HG03460 (cell line): Measurements from ENCODE around the gene XXYLT1.
A peak's percentile ranks its signal among the peaks of the same experiment; 100 is the strongest.
"Not testable (repeated sequence)": the region's sequence is repeated elsewhere in the genome, so short reads cannot be mapped to it uniquely, and the experiment has no call there.

Source experiments
- ATAC-seq: cut with Tn5 transposase; IDR thresholded peaks from one replicate; pipeline ENCODE4 v1.9.1; 2021; ENCODE audit not compliant: unreplicated experiment

The XXYLT1 gene

DNA sequence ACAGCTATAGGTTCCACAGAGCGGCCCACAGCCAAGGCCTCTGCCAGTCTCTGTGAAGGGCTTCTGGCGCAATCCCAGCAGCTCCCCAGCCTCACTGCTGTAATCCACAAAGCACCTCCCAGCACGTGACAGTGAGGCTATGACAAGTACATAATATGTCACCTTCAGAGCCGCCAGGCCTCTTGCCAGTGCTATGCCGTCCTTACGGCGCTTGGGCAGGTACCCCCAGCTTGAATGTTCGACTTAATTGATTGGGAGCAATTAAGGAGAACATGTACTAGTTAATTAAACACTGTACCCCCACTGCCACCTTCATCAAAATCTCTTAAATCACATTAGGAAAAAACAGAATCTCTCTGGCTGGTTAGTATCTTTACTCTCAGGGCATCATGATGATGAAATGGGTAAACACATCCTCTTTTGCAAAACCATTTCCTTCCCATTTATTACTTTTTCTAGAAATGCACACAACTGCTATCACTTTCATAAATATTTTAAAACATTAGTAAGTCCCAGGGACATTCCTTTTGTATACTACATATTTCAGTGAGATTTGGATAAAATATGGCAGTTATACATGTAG is 169.9 kb downstream of the XXYLT1 start:
- ATAC-seq = peak; percentile 53

DNA sequence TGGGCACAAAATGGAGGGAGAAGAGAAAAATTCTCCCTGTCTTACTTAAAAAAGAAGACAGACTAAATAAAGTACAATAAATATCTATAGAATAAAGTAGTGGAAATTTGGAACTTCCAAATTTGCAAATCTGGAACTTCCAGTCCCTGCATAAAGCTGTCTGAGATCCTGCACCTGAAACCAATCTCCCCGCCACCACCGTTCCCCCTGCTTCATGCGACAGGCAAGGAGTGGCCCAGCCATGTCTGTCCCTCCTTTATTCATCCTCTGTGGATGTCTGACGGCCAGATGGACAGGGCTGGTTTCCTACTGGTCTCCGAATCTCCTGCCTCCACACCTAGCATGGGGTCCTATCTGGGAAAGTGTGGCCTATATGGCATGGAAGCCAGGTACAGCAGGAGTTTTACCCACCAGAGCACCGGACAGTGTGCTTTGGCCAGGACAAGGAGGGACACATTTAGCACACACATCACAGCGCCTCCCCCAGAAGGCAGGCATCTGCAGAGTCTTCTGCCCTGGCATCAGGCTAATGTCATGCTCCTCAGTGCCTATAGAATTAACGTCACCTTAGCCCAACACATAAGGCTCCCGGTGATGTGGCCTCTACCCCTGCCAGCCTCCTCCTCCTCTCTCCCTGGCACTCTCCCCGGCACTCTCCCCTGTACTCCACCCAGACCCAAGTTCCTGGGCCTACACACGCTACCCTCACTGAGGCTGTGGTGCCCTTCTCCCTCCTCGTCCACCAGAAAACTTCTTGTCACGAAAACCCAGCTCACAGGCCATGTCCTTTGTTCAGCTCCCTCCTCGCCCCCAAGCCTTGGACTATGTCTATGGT is 170.8 kb downstream of the XXYLT1 start:
- no peak for ATAC-seq

DNA sequence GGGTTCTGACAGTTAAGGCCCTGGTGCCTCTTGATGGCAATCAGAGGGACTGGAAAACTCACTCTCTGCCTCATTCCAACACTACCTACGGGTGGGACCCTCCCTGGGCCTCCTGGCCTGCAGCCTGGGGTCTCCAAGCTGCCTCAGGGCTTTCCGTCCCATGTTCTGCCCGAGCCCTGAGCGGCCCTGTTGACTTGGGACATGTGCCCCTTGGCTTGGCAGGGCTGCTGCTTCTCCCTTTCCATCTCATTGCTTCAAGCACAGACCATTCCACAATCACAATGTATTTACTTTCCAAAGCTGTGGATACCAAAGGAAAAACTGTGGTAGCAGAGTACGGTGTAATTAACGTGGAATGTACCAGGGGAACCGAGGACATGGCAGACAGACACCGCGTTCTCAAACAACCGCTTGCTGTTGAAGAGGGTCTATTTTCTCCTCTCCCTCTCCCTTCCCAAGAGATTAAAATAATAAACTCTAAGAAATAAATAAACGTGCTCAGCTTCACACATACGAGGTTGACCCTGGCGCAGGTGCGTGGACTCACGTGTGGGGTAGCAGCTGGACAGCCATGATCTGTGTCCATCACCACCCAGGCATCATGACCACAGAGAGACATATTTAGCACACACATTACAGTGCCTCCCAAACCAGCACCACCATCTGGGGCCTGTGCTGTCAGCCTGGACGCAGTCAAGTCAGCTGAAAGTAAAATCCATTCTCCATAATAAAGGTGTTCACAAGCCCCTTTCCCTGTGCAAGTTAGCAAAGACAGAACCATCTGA is 172.0 kb downstream of the XXYLT1 start:
- no peak for ATAC-seq

DNA sequence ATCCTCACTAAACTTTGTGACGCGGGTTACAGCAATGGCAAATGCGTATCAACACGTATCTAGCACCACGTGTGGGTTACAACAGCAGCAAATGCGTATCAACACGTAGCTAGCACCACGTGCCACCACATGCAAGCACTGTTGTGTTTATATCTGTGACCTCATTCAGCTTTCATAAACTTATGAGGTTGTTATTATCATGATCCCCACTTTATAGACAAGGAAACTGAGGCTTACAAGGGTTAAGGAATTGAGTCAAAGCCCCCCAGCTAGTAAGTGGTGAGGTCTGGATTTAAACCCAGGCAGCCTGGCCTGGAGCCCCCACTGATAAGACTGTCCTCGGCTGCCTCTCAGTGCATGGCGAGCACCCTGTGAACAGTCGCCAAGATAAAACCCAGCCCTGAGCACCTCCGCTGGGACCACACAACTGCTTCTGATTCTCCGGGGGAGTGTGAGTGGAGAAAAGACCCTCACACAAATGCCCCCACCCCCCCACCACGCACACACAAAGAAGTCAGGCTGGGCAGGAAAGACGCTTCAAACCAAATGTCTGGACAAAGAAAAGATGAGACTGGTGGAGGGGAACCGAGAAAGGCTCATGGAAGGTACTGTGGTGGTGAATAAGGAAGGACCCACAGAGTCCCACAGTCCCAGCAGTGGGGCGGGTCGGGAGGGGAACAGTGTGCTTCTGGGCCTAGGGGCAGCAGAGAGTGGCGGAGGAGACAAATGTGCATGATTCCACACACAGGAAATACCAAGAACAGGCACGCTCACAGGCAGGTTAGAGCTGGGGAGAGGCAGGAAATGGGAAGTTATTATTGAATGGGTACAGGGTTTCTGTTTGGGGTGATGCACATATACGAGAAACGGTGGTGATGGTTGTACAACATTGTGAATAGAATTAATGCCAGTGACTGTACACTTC is 173.4 kb downstream of the XXYLT1 start:
- no peak for ATAC-seq

DNA sequence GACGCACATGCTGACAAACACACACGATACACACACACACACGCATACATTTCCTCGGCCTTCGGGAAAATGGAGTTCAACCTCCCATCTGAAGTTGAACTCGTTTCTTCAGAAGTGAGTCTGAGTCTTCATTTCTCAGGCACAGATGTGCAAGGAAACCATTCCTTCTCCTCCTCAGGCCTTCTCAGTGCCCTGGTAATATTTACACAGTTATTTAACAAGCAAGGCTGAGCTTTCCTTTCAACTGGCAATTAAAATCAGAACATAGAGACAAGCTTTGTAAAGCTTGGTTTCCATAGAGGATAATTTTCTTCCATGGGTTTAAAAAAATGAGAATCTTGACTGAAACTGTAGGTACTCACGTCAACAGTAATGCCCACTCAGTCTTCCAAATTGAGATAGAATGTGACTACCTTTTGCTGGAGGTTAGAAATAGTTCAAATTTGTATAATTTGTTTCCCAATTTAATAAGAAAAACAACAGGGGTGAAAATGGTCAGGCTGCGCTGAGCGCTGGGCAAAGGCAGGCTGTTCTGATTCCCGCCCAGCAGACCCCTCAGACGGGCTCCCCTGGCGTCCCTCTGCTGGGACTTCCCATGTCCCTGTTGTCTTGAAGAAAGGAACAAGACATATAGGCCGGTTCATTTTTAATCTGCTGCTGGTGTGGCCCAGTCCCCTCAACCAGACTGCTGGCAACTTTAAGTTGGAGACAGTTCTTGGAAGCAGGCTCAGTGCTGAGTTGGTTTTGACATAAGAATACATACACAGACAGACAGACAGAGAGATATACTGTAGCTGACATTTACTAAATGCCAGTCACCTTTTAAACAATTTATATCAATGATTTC is 174.3 kb downstream of the XXYLT1 start:
- ATAC-seq = no peak

DNA sequence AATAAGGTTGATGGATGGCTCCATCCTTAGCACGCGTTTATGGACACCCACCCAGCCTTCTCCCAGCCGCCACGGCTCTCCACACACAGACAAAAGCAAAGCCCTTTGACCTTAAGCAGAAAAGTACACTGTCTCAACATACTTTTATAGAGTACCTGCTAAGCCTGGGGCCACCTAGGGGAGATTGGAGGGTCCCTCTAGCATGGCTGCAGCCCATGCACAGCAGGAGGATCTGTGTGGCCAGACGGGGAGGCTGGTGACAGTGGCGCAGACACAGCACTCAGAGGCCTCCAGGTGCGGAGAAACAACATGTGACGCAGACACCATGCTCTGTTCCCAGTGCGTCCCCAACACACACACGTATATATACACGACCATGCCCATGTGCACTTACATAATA is 174.9 kb downstream of the XXYLT1 start:
- no peak for ATAC-seq

DNA sequence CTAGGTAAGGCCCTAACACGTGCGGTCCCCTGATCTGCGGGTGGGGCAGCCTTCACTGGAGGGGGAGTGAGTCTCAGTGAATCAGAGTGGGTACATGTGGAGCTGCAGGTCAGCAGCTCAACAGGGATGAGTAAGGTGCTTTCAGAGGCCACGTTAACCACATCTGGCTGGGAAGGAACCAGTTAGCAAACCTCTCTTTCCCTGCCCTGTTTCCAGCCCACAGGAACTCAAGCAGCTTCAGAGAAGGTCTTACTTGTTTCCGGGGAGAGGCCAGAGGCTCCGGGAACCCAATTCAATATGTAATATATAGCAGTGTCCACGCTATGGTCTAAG is 175.3 kb downstream of the XXYLT1 start:
- ATAC-seq = no peak

DNA sequence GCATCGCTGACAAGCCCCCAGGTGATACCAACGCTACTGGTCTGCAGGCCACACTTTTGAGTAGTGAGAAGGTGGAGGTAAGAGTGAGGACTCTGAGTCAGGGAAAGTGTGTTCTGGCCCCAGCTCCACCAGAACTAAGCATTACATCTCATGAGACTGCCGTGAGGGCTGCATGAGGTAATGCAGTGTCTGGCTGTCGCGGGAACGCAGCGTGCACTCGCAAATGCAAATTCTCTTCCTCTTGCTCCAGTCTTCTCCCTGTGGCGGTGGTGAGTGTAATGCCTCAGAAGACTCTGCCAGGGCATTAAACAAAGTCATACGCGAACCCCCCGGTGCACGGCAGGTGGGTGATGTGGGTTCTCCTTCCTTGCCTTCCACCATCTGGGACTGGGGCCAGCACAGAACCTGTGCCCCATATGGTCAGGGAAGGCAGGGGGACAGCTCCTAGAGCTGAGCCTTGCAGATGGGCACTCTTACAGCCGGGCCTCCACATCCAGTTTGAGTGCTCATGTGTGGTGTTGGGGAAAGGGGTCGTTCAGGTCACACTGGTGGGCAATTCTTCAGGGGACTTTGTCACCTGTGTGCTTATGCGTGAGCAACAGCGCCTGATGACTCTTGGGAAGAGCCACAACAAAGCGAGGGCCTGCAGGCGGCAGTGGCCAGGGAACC is 175.8 kb downstream of the XXYLT1 start:
- peak; percentile 76 for ATAC-seq

DNA sequence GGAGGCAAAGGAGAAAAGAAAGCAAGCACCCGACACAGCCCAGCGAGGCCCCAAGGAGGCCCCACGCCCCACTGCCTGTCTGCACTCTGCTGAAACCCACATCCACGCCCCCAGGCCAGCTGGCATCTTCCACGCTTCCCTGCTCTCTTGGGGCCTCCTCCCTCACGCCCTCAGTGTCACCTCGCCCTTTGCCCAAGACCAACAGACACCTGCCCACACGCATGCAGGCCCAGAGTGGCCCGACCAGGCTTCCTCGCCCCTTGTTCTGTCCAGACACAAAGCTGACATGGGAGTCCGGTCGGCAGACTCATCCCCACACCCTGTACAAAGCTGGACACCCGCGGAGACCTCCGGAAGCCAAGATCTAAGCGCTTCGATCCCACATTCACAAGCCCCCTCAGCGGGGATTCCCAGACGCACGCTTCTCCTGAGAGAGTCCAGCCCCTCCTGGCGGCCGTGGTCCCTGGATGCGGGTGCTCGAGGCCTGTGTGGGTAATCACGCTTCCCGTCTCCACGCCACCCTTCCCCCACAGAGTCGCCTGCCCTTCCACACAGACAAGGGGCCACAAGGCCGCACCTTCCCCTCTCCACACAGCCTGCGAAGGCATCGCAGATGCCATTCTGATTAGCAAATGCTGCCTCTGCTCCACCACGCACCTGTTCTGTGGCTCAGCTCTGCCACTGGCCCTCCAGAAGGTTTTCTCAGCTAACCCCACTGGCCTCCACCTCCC is 176.6 kb downstream of the XXYLT1 start:
- peak; percentile 74 for ATAC-seq

DNA sequence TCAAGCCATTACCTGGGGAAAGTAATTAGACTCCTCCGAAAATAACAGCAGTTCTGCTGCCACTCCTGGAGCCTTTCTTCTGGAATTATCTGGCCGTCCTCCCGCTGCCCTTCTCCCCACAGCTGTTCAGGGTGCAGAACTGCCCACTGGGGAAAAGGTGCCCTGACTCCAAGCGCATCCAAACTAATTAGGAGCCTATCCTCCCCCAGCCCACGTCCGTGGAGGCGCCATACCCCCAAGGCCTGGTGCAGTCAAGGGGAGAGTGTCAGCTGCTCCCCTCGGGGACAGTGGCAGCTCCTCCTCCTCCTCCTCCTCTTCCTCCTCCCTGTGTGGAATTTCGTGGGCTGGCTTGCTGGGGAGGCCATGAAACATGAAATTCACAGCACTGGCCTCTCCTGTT is 177.2 kb downstream of the XXYLT1 start:
- no peak for ATAC-seq

DNA sequence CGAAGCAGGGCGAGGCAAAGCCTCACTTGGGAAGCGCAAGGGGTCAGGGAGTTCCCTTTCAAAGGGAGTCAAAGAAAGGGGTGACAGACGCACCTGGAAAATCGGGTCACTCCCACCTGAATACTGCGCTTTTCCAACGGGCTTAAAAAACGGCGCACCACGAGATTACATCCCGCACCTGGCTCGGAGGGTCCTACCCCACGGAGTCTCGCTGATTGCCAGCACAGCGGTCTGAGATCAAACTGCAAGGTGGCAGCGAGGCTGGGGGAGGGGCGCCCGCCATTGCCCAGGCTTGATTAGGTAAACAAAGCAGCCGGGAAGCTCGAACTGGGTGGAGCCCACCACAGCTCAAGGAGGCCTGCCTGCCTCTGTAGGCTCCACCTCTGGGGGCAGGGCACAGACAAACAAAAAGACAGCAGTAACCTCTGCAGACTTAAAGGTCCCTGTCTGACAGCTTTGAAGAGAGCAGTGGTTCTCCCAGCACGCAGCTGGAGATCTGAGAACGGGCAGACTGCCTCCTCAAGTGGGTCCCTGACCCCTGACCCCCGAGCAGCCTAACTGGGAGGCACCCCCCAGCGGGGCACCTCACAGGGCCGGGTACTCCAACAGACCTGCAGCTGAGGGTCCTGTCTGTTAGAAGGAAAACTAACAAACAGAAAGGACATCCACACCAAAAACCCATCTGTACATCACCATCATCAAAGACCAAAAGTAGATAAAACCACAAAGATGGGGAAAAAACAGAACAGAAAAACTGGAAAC is 182.9 kb downstream of the XXYLT1 start:
- ATAC-seq = not testable (repeated sequence)

DNA sequence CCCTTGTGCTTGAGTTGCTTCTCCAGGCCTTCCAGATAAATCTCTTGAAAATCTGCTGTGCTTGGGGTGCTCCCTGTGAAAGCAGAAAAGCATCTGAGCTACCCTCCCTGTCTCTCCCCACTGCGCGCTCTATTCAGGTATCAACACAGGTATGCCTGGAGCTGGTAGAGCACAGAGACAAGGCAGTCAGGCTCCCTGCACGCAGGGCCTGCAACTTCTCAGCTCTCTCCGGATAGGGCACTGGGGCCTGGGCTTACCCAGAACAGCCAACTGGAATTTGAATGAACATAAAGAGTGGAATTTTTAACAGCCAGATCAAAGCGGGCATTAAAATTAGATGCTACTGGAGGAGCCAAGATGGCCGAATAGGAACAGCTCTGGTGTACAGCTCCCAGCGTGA is 183.6 kb downstream of the XXYLT1 start:
- no peak for ATAC-seq

DNA sequence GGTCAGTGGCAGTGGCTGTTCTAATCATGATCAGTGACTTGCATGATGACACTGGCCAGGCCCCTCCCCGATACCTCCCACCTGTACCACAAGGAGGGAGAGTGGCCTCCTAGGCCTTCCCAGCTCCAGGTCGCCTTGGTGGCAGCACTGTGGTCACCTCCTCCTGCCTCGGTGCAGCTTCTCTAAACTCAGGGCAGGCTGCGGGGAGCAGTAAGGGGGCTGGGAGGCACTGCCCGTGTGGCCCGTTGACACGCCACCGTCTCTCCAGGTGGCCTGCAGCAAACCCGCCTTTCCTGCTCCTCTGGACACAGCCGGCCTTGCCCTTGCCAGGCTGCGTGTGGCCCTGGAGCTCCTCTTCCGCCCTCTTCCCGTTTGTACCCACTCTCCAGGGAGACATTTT is 184.1 kb downstream of the XXYLT1 start:
- ATAC-seq = no peak

DNA sequence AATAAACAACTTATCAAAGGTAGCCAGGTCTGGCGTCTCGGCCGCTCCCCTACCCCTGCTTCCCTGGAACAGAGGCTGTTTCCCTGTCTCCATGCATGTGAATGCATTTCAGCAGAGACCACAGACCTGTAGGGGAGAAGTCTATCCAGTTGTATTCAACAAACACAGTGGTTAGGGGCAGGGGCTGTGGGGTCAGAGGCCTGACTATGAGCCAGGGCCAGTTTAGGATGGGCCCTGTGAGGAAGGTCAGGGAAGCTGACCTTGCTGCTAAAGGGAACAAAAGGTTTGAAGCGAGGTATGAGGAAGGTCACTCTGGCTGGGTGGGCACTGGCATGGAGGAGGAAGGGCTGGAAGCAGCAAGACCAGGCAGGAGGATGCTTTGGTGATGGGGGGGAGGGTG is 184.6 kb downstream of the XXYLT1 start:
- no peak for ATAC-seq

DNA sequence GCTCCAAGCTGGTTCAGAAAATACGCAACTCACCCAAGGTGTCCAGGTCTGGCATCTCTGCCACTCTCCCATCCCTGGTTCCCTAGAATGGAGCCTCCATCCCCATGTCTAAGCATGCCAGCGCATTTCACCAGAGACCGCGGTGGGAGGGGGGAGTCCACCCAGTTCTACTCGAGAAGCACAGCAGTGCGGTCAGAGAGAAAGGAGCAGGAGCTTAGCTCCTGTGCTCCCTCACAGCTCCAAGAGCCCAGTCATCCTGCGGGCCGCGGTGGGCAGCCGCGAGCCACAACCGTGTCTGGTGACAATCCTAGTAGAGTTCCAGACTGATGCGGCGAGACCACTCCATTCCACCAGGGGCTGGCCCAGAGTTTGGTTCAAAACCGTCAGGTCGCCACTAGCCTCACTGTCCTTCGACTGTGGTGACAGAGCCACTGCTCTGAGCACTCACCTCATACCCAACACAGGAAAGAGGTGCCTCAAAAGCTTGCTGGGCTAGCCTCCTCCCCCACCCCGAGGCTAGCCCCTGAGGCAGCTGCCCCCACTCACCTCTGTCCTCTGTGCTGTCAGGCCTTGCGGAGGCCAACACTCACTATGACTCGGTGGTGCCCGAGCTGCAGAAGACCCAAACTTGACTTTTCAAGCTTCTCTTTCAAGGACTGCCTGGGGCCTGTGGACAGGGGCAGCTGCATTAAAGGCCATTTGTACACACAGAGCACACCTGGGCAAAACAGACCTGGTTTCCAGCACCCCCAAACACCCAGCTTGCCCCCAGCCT is 185.4 kb downstream of the XXYLT1 start:
- ATAC-seq = no peak

DNA sequence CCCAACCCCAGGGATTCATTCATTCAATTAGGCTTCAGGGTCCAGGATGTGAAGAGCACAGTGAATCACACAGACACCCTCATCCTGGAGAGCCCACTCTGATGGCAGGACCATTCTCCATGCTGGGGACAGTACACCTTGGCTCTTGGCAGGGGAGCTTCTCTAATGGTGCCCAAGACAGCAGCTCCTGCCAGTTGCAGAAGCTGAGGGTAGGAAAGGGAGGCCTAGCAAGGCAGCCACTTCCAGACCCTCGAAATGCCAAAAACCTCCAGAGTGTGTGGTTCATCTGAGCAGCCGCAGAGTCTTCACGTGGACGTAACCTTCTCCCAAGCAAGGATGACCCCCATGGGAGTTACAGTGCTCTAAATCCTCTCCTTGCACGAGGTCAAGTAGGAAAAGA is 186.2 kb downstream of the XXYLT1 start:
- ATAC-seq = no peak

DNA sequence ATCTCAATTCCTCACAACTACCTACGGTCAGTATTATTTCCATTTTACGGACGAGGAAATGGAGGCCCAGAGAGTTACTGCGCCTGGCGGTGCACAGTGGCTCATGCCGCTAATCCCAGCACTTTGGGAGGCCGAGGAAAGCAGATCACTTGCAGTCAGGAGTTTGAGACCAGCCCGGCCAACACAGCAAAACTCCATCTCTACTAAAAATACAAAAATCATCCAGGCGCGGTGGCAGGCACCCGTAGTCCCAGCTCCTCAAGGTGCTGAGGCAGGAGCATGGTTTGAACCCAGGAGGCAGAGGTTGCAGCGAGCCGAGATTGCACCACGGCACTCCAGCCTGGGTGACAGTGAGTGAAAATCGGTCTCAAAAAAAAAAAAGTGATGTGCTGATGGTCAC is 187.3 kb downstream of the XXYLT1 start:
- no peak for ATAC-seq
